DLD1 (cell line): ENCODE measurements around the gene IL17REL.

Experiments
- in situ Hi-C: cut with HindIII; loops from 2 replicates; pipeline ENCODE4 v1.10.0; 2017; ENCODE audit warnings: low sequenced_read_pairs

Gene IL17REL

GRCh38 chr22:49961005-49961600 lies 51.5 kb downstream of the IL17REL start:
- in situ Hi-C loops = no loop called here

DNA sequence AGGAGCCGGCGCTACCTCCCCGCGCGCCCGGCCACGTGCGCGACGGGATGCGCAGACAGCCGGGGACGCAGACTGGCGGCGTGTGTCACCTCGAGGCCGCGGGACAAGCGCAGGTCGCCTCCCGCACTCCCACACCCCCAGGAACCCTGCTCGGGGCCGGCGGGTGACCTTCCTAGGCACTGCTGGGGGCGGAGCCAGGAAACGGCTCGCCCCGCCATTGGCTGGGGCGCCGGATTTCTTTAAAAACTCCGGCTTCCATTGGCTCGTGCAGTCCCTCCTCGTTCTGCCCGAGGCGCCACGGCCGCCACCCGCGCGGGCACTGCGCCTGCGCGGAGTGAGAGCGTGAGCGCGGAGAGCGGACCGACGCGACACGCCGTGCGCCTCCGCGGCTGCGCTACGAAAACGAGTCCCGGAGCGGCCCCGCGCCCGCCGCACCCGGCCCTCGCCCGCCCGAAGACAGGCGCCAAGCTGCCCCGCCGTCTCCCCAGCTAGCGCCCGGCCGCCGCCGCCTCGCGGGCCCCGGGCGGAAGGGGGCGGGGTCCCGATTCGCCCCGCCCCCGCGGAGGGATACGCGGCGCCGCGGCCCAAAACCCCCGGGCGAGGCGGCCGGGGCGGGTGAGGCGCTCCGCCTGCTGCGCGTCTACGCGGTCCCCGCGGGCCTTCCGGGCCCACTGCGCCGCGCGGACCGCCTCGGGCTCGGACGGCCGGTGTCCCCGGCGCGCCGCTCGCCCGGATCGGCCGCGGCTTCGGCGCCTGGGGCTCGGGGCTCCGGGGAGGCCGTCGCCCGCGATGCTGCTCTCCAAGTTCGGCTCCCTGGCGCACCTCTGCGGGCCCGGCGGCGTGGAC lies 52.2 kb downstream of the IL17REL start, which contains the start of gene PIM3:
Gene PIM3, plus strand, starts transcription at position 614 of the 846 bp plus-strand sequence. Its CDS starts 176 bp downstream, at position 790.
- in situ Hi-C loops = no loop called here

- in situ Hi-C loops = no loop called here
Measured at GRCh38 chr22:49959782-49960158, 52.8 kb downstream of the IL17REL start.

- in situ Hi-C loops = no loop called here
Measured at GRCh38 chr22:49958931-49959781, 53.4 kb downstream of the IL17REL start.

DNA sequence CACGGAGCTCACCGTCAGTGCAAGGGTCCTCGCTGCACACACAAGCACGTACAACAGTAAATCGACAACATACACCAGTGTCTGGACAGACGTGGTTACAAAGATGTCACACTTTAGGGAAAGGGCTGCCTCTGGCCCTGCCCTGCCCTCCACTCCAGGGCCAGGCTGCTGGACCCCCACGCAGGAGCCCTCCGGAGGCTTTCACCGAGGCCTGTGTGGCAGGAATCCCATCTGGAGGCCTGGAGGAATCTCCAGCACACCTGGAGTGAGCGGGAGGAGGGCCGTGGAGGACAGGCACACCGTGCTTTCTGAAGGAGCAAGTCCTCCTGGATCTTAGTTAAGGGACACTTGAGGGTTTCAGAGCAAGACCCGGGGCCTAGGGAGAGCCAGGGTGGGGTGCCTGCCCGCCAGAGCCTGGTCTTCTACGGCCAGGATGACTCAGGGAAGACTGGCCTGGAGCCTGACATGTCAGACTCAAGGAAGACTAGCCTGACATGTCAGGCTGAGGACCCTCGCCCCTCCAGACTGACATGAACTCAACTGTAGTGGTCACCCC lies 54.1 kb downstream of the IL17REL start:
- in situ Hi-C loops = no loop called here

DNA sequence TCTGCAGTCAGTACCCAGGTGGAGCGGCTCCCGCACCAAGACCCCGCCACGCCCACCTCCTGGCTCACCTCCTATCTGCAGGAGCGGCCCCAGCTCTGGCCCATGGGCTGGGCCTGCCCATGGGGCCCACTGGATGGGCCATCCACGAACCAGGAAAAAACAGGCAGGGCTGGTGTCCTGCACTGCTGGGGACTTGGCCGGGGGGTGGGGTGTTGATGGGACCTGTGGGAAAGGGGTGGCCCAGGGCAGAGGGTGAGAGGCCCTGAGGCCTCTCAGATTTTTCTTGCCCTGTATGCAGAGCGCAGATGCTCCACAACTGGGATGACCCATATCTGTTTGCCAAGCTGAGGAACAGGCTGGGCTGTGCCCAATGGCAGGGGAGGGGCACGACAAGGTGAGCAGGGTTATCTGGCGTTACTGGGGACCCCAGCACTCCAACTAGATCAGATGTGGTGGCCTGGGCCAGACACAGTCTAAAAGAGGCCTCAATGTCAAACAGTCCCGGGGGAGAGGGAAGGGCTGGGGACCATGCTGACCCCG lies 54.7 kb downstream of the IL17REL start:
- in situ Hi-C loops = no loop called here

DNA sequence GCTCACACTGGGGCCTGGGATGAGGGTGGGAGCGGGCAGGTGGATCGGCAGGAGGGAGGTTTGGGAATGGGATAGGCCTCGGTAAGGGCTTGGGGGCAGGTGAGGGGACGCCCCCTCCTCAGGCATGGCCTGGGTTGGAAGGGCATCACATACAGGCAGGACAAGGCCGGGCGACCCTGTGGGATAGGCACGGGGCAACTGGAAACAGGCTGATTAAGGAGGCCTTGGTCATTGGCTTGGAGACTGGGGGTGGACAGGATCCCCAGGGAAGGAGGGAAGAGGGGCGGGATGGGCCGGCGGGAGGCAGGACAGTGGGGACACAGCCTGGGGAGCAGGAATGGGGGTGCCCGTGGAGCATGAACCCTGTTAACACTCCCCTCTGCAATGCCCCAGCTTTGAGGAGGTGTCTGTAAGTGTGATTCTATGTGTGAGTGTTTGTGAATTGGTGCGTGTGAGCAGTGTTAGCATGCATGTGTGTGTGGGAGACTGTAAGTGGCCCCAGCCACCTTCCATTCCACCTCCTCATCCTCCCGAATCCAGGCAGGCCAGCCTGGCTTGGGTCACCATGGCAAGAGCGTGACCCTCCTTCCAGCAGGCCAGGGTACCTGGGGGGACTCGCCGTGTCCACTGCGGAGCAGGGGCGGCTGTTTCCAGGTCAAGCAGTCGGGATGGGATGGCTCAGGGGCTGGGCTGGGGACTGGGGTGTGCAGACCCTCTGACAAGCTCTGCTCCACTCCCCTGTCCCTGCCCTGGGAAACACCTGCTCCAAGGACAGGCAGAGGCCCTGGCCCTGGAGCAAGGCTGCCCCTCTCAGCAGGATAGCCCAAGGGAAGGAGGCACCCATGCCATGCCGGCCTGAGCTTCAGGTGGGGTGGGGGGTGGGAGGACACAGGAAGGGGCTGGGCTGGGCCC lies 55.4 kb downstream of the IL17REL start:
- in situ Hi-C loops = no loop called here

GRCh38 chr22:49956418-49956770 lies 56.2 kb downstream of the IL17REL start:
- in situ Hi-C loops = no loop called here

GRCh38 chr22:49955581-49956417 lies 56.8 kb downstream of the IL17REL start:
- in situ Hi-C loops = no loop called here

DNA sequence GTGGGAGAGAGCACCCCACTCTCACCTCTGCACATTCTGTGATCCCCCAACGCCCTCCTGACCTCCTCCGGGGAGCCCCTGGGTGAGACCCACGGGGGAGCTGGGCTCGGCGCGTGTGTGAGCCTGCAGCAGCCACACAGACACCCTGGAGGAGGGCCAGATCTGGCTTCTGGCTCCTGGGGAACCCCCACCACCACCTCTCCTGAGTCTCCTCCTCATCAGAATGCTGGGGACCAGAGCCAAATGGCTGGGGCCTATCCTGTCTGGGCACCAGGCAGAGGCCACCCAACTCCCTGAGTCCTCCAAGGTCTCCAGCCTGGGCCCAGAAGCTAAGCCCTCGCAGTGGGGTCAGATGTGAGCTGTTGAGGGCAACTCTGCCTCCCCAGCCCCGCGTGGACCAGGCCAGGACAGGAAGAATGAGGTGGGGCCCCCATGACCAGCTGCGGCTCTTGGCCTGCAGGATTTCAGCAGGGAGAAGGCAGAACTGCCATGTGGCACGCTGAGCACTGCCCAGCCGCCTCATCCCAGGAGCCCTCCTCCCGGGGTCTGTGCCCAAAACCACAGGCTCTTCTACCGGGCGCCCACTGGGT lies 57.5 kb downstream of the IL17REL start:
- in situ Hi-C loops = no loop called here

DNA sequence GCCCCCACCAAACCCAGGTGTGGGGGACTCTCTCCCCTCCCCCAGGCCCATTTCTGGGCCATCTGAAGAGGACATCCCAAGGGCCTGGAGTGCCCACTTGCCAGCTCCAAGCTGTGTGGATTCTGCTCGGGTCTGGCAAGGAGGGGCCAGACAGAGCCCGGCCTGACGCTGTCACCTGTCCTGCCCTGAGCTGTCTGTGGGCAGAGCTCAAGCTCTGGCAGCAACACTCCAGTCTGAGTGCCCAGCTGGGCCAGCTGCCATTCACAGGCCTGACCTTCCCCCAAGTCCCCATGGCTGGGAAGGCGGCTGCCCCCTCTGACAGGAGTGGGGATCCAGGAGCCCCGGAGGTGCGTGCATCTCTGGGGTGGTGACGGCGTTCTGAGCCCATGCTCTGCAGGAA lies 58.2 kb downstream of the IL17REL start:
- in situ Hi-C loops = no loop called here

- in situ Hi-C loops = no loop called here
Measured at GRCh38 chr22:49953680-49954344, 58.8 kb downstream of the IL17REL start.

DNA sequence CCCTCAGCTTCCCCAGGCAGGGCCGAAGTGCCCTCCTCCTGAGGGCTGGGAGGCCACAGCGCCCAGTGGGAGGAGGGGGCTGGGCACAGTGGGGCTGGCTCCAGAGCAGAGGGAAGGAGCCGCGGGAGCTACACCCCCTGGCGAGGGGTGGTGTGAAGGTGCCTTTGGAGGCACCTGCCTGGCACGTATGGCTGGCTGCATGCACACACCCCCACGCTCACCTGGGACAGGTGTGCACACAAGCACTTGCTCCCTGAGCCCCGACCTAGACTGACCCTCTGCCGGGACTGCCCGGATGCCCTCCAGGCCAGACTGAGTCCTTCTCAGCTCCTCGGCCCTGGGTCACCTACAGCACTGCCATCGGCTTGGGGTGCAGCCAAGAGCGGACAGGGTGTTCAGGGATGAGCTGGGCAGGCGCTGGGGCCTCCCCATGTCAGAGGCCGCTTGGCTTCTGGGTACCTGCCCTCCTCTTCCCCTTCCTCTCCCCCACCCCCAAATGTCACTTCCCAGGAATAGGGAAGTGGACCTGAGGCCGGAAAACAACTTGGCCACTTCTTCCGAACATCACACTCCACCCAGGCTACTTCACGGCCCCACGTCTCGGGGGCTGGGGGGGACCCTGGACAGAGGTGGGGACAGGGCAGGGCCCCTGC lies 59.4 kb downstream of the IL17REL start:
- in situ Hi-C loops = no loop called here

DNA sequence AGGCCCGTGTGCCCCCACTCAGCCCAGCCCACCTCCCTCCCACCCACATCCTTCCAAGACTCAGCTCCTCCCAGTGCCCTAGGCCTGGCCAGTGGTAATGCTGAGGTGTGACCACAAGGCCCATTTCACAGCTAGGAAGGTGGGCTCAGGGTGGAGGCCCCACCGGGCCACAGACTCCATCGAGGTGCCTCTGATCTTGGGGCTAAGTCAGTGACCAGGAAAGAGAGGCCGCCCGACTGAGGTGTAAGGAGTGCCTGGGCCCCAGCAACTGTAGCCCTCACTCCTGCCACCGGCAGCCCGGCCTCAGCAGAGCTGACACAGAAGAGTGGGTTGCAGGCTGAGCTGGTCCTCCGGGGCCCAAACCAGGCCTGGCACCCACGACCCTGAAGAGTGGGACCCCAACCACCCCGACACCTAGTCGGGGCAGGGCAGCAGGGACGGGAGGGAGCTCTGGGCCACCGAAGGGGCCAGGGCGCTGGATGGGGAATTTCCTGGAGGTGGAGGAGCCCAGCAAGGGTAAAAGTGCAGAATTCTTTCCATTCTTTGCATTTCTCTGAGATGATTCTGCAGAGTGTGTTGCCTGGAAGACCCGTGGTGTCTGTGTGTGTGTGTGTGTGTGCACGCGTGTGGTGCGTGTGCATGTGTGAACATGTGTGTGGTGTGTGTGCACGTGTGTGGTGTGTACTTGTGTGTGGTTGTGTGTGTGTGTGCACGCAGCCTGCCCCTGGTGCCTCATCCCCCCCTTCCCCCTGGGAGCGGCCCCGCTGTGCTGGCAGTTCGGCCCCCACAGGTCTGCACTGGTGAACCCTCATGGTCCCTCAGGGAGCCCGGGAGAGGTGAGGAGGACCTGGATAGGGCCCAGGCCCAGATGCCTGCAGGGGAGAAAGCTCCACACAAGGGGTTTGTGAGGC lies 60.3 kb downstream of the IL17REL start:
- in situ Hi-C loops = no loop called here

- in situ Hi-C loops = no loop called here
Measured at GRCh38 chr22:49951678-49951985, 60.9 kb downstream of the IL17REL start.

GRCh38 chr22:49951000-49951677 lies 61.4 kb downstream of the IL17REL start:
- in situ Hi-C loops = no loop called here
